Fibroblast of peridontal ligament (primary cell): ENCODE results near the gene CHMP2A.
A peak's percentile ranks its signal among the peaks of the same experiment; 100 is the strongest.
"Not testable (repeated sequence)": the region's sequence is repeated elsewhere in the genome, so short reads cannot be mapped to it uniquely, and the experiment has no call there.

Experiments used
- DNase-seq: peaks from one replicate; pipeline ENCODE4 v3.0.0-alpha.2; 2010; ENCODE audit errors: extremely low read depth

CHMP2A gene

GRCh38 chr19:58554494-58555368 lies at the start of gene CHMP2A:
TSS of gene CHMP2A (minus strand) at chr19:58555105. CDS start at chr19:58554212, 893 bp downstream.
- DNase-seq = peak; percentile 95

GRCh38 chr19:58586133-58586765 lies 31.3 kb upstream of the CHMP2A start:
- no peak for DNase-seq

GRCh38 chr19:58585442-58586132 lies 30.7 kb upstream of the CHMP2A start:
- no peak for DNase-seq

GRCh38 chr19:58584498-58585441 lies 29.9 kb upstream of the CHMP2A start:
- no peak for DNase-seq

GRCh38 chr19:58582985-58583384 lies 28.1 kb upstream of the CHMP2A start:
- no peak for DNase-seq

GRCh38 chr19:58581227-58582141 lies 26.6 kb upstream of the CHMP2A start:
- DNase-seq = peak; percentile 90

GRCh38 chr19:58579473-58580142 lies 24.7 kb upstream of the CHMP2A start:
- DNase-seq = no peak

- no peak for DNase-seq
Observed at GRCh38 chr19:58578012-58578925, 23.4 kb upstream of the CHMP2A start.

GRCh38 chr19:58577581-58577980 lies 22.7 kb upstream of the CHMP2A start:
- DNase-seq = not testable (repeated sequence)

- DNase-seq = peak; percentile 90
Observed at GRCh38 chr19:58575183-58576041, 20.5 kb upstream of the CHMP2A start.

- DNase-seq = no peak
Observed at GRCh38 chr19:58573658-58574164, 18.8 kb upstream of the CHMP2A start.

GRCh38 chr19:58572818-58573657 lies 18.1 kb upstream of the CHMP2A start, which contains the start of gene MZF1:
TSS of gene MZF1 (minus strand) at chr19:58573335. CDS start at chr19:58571389, 1,946 bp downstream.
- DNase-seq = peak; percentile 100

GRCh38 chr19:58572026-58572817 lies 17.3 kb upstream of the CHMP2A start:
- no peak for DNase-seq

- no peak for DNase-seq
Observed at GRCh38 chr19:58571575-58571947, 16.7 kb upstream of the CHMP2A start.

- no peak for DNase-seq
Observed at GRCh38 chr19:58570770-58571574, 16.1 kb upstream of the CHMP2A start.
